Dermis lymphatic vessel endothelial cell (primary cell): ENCODE measurements around the gene TMEM132C. TPM values are rescaled to one million over a fixed set of nuclear protein-coding genes. Genes with fewer than 3 reads are reported as not detected.

ENCODE experiments used
- total RNA-seq: library from RNA; depleted of rRNA; stranded (reverse); fragments of >200 nt; gene quantifications from 2 replicates; pipeline ENCODE4 v1.2.1, GENCODE V29; 2014

The TMEM132C gene
- total RNA-seq, result under 0.01 TPM in 2 replicates

DNA sequence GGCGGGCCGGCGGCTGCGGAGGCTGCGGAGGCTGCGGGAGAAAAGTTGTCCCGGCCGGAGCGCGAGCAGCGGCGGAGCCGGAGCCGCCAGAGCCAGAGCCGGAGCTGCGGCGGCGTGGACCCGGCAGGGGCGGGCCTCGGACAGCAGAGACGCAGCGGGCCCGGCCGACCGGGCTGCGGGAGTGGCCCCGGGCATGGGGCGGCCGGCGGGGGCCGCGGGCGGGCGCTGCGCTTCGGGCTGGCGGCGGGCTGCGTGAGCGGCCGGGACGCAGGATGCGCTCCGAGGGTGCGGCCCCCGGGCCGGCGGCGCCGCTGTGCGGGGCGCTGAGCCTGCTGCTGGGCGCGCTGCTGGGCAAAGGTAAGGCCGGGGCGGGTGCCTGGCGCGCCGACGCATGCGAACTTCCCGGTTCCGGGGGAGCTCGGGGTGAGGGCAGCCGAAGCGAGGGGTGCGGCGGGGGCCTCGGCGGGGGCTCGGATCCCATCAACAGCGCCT is at the start of gene TMEM132C:
TSS of gene TMEM132C (plus strand) at position 40 of the 492 bp plus-strand sequence. CDS start at position 273, 233 bp downstream.

